Esophagus muscularis mucosa (tissue), 3 donors: ENCODE data around the gene BORCS5.
A peak's percentile ranks its signal among the peaks of the same experiment; 100 is the strongest.

Source experiments
- POLR2AphosphoS5 ChIP-seq, 2 donors: sonication (generic); formaldehyde crosslinking; IDR thresholded peaks; one replicate each; pipeline ENCODE4 v1.6.1; 2017; ENCODE audit warnings: antibody characterized with exemption in 2 of 2
- TF ChIP-seq, protein P1 (sequence below), 3 experiments: fragments of 200-600 bp in 2 of 3; fragments of 450-650 bp in 1 of 3; sonication (generic) in 2 of 3; IDR thresholded peaks; one replicate each; pipeline ENCODE4 v1.5.1; 2017 to 2019; ENCODE audit warnings: antibody characterized with exemption in 3 of 3, mild to moderate bottlenecking in 2 of 3, moderate library complexity in 1 of 3

DNA sequence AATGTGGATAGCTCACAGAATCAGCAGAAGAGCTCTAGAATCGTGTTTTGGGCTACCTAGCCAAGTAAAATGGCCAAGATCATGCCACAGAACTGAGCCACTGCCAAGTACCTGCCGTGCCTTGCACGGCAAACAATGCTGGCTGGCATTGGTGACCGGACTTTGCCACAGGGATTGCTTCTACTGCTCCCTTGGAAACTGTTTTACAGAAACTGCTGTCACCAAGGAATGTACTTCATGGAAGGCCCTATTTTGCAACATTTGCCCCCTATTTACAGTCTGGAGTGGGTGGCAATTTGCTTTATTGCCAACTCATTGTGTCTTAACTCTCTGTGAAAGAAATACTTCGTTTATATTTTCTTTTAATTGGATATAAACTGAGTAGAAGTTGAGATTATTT, 49.0 kb downstream of the BORCS5 start:
- TF ChIP-seq, protein P1, sequence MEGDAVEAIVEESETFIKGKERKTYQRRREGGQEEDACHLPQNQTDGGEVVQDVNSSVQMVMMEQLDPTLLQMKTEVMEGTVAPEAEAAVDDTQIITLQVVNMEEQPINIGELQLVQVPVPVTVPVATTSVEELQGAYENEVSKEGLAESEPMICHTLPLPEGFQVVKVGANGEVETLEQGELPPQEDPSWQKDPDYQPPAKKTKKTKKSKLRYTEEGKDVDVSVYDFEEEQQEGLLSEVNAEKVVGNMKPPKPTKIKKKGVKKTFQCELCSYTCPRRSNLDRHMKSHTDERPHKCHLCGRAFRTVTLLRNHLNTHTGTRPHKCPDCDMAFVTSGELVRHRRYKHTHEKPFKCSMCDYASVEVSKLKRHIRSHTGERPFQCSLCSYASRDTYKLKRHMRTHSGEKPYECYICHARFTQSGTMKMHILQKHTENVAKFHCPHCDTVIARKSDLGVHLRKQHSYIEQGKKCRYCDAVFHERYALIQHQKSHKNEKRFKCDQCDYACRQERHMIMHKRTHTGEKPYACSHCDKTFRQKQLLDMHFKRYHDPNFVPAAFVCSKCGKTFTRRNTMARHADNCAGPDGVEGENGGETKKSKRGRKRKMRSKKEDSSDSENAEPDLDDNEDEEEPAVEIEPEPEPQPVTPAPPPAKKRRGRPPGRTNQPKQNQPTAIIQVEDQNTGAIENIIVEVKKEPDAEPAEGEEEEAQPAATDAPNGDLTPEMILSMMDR (IDR thresholded peaks at IDR 0.05): no peak
- peak in 1 of 2 donors; percentile 11 for TF ChIP-seq POLR2AphosphoS5 (IDR thresholded peaks at IDR 0.05)
